HG03095 (cell line): ENCODE measurements around the gene SETD1A.

Experiments used
- ATAC-seq: cut with Tn5 transposase; IDR thresholded peaks from one replicate; pipeline ENCODE4 v1.9.1; 2021; ENCODE audit warnings: moderate library complexity; ENCODE audit not compliant: unreplicated experiment

SETD1A gene

DNA sequence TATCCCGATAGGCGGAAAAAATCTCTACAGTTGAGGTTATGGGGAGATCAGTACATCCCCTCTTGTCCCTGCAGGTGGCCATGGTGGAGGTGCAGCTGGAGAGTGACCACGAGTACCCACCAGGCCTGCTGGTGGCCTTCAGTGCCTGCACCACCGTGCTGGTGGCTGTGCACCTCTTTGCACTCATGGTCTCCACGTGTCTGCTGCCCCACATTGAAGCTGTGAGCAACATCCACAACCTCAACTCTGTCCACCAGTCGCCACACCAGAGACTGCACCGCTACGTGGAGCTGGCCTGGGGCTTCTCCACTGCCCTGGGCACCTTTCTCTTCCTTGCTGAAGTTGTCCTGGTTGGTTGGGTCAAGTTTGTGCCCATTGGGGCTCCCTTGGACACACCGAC is 4.4 kb upstream of the SETD1A start:
- ATAC-seq, result no peak

DNA sequence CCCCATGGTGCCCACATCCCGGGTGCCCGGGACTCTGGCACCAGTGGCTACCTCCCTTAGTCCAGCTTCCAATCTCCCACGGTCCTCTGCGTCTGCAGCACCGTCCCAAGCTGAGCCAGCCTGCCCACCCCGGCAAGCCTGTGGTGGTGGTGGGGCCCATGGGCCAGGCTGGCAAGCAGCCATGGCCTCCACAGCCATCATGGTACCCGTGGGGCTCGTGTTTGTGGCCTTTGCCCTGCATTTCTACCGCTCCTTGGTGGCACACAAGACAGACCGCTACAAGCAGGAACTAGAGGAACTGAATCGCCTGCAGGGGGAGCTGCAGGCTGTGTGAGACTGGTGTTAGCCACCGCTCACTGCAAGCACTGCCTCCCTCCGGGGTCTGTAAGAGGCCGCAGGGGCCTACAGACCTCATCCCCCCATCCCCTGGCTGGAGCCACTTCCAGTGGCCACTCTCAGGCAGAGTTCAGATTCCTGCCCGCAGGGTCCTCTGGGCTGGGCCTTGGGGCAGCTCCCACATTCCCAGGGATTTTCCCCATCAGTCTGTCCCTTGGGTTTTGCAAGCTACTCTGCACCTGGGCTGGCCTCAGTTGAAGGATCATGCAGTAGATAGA is 3.9 kb upstream of the SETD1A start:
- ATAC-seq, result no peak

DNA sequence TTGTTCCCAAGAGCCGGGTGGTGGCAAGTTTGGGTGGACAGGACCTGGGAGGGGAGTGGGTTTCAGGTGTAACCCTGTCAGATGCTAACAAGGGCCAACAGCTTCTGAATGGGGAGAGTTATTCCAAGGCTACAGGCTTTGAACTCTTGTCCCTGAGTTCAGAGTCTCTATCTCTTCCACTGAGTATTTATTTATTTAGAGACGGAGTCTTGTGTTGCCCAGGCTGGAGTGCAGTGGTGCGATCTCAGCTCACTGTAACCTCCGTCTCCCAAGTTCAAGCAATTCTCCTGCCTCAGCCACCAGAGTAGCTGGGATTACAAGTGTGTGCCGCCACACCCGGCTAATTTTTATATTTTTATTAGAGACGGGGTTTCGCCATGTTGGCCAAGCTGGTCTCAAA is 2.6 kb upstream of the SETD1A start:
- ATAC-seq, result no peak

DNA sequence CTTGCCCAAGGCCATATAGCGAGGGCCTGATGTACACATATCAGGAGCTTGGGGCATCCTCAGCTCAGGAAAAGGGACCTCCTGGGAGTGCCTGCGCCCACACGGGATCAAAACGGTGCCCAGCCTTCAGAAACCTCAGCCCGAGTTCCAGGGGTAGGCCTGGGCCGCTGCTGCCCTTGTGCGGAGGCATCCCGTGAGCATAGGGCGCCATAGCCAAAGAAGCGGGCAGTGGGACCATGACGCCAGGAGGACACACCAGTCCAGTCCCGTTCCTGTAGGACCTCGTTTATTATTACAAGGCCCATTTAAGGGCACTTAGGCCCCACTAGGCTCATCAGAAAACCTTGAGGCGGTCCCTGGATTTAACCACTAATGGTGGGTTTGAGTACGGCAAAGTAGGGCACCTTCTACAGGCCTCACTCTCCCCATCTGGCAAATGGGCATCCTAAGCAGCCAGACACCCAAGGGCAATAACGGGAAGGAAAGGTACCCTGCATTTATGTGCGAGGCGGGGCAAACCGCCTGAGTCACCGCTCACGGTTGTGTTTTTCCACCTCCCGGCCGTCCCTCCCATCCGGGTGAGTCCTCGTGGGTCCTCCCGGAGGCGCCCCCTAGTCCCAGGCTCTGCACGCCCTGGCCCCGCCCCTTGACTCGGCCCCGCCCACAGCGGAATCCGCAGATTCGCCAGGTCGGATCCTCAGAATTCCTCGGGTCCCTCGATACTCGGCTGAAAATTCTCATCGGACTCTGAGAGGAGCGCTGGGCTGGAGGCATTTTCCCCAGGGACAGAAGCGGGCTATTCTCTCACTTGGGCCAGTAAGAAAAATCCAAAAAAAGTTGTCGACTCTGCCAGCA is 726 bp upstream of the SETD1A start:
- no peak for ATAC-seq

DNA sequence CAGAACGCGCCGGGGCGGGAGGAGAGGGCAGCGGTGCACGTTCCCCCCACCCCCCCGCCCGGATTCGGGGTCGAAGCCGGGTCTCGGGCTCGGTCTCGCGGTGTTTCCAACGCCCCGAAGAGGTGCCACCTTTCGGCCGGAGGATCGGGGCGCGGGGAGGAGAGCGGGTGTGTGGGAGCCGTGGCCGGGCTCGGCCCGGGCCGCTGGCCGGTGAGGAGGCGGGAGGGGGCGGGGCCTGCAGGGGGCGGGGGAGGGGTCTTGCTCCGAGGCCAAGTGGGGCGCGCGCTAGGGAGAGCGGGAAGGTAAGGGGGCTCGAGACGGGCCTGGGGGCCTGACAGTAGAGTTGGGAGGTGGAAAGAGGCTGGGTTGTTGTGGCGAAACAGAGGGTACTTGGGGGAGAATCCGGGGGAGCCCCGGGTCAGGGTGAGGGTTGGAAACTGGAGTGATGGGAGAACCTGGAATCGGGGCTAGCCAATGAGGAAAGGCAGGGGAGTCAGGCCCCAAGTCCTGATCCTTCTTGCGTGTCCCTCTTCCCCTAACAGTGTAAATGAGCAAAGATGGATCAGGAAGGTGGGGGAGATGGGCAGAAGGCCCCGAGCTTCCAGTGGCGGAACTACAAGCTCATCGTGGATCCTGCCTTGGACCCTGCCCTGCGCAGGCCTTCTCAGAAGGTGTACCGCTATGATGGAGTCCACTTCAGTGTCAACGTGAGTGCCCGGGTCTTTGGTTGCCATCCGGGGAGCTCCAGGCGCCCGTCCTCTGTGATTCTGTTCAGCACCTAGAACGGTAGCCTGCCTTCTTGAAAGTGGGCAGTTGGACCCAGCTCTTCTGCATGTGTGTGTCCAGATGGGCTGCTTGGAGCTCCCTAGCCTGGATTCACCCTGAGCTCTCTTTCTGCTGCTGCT is 873 bp downstream of the SETD1A start:
- no peak for ATAC-seq

DNA sequence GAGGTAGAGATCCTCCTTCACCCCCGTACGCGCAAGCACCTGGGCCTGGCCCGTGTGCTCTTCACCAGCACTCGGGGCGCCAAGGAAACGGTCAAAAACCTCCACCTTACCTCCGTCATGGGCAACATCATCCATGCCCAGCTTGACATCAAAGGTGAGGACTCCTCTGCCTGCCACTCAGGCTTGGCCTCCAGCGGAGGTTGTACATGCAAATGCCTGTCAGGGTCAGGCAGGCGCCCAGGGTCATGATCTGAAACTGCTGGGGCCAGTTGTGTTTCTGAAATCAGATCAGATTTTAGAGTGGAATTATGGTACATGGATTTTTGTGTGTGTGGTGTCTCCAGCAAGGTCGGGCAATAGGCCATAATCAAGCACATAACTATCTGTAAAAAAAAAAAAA is 3.8 kb downstream of the SETD1A start:
- ATAC-seq, result no peak

DNA sequence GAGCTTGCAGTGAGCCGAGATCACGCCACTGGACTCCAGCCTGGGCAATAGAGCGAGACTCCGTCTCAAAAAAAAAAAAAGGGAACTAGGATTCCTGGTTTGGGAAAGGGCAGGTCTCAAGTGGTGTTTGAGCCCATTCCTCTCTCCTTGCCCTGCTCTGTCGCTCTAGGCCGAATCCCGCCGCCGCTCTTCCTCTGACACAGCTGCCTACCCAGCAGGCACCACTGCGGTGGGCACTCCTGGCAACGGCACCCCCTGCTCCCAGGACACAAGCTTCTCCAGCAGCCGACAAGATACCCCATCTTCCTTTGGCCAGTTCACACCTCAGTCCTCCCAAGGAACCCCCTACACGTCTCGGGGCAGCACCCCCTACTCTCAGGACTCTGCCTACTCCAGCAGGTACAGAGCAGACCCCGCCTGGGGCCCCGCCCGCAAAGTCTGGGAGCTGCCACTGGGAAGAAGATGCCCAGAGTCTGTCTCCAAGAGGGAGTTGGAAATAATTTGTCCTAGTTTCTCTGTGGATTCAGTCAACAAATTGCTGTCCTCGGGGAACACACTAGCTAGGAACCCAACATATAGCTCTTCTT is 6.5 kb downstream of the SETD1A start:
- ATAC-seq, result no peak

DNA sequence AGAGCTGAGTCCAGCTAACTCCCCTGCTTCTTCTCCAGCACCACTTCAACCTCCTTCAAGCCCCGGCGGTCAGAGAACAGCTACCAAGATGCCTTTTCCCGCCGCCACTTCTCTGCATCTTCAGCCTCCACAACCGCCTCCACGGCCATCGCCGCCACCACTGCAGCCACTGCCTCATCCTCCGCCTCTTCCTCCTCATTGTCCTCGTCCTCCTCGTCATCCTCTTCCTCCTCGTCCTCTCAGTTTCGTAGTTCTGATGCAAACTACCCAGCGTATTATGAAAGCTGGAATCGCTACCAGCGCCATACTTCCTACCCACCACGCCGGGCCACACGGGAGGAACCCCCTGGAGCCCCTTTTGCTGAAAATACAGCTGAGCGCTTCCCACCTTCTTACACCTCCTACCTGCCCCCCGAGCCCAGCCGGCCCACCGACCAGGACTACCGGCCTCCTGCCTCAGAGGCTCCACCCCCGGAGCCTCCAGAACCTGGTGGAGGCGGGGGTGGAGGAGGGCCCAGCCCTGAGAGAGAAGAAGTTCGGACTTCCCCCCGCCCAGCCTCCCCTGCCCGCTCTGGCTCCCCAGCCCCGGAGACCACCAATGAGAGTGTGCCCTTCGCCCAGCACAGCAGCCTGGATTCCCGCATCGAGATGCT is 7.1 kb downstream of the SETD1A start:
- ATAC-seq, result no peak

DNA sequence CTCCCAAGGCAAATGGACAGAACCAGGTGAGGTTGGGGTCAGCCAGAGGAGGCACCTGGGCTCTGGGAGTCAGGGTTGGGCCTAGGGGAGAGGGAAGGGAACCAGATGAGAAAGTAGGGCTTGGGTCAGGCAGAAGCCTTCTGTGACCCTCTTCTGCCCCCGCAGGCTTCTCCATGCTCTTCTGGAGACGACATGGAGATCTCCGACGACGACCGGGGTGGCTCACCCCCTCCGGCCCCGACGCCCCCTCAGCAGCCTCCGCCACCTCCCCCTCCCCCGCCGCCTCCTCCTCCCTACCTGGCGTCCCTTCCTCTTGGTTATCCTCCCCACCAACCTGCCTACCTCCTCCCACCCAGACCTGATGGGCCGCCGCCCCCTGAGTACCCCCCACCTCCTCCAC is 7.9 kb downstream of the SETD1A start:
- ATAC-seq, result no peak

DNA sequence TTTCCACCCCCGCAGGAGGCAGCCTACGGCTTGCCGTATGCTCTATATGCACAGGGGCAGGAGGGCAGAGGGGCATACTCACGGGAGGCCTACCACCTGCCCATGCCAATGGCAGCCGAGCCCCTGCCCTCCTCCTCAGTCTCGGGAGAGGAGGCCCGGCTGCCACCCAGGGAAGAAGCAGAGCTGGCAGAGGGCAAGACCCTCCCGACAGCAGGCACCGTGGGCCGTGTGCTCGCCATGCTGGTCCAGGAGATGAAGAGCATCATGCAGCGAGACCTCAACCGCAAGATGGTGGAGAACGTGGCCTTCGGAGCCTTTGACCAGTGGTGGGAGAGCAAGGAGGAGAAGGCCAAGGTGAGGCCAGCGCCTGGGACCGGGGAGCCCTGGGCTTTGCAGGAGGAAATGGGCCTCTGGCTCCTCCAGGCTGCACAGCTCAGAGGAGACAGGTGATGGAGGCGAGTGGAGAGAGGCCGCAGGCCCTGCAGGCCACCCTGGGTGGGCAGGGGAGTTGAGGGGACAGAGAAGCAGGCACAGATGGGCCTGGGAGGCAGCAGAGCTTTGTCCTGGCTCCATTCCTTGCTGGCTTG is 8.6 kb downstream of the SETD1A start:
- no peak for ATAC-seq

DNA sequence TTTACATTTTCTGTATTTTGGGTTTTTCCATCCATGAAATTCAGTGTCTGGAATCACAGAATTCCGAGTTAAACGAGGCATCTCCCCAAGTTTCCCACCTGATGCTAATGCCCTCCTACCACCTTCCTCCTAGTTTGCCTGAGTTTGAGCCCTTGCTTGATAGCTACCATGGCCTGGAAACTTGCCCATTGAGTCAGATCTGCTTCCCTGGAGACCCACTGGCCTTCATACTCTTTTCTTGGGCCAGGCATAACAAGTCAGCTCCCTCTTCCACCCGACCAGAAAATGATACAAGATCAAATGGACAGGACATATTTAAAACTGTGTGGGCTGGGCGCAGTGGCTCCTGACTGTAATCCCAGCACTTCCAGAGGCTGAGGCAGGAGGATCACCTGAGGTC is 10.2 kb downstream of the SETD1A start:
- no peak for ATAC-seq

DNA sequence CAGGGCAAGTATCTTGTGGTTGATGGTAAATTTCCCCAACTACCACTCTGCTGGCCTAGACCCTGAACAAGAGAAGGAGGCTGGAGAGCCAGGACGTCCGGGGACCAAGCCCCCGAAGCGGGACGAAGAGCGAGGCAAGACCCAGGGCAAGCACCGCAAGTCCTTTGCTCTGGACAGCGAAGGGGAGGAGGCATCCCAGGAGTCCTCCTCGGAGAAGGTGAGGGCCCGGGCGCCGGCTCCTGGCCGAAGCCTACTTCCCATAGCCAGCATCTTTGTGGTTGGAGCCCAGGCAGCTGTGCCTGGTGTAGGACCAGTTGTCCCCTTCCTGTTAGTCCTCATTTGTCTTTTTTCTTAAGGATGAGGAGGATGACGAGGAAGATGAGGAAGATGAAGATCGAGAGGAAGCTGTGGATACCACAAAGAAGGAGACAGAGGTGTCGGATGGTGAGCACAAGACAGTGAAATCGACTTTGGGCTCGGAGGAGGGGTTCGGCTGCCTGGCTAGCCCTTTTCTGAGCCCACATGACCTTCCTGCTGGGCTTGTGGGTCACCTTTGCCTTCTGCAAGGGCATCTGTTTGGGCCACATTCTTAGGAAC is 11.8 kb downstream of the SETD1A start:
- no peak for ATAC-seq

DNA sequence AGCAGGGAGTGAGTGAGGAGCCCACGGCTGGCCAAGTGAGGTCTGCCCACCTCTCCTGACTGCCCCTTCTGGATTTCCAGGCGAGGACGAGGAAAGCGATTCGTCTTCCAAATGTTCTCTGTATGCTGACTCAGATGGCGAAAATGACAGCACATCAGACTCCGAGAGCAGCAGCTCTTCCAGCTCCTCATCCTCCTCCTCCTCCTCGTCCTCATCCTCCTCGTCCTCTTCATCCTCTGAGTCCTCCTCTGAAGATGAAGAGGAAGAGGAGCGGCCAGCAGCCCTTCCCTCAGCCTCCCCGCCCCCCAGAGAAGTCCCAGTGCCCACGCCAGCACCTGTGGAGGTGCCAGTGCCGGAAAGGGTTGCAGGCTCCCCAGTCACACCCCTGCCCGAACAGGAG is 13.7 kb downstream of the SETD1A start:
- ATAC-seq, result no peak

DNA sequence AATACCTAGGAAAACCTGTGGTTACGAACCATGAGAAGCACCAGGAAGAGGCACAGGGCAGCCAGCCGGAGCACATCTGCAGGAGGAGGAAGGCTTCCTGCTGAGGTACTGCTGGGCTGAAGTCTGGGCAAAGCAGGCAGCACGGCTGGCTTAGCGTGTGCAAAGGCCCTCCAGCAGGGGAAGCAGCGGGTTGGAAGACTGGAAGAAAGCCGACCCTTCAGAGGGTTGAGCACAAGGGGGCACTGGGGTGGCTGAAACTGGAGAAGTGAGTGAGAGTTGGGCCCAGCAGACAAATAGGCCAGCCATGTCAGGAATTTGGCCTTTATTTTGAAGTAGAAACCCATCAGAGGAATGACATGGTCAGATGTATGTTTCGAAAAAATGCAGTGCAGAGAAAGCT is 15.3 kb downstream of the SETD1A start:
- ATAC-seq, result no peak

DNA sequence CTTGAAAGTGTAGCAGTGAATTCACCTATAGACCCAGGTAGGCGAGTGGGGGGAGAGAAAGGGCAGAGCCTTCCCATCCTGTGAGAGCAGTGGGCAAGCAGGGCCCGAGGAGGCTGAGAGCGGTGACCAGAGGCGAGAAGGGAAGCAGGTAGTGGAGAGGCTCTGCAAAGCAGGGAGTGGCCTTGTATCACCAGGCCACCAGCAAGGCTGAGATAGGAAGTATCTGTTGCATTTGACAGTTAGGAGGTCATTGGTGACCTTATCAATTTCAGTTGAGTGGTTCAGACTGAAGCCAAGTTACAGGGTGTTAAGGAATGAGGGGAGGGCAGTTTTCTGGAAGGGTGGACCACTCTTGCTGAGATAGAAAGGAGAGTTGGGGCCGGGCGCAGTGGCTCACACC is 16.8 kb downstream of the SETD1A start:
- no peak for ATAC-seq

DNA sequence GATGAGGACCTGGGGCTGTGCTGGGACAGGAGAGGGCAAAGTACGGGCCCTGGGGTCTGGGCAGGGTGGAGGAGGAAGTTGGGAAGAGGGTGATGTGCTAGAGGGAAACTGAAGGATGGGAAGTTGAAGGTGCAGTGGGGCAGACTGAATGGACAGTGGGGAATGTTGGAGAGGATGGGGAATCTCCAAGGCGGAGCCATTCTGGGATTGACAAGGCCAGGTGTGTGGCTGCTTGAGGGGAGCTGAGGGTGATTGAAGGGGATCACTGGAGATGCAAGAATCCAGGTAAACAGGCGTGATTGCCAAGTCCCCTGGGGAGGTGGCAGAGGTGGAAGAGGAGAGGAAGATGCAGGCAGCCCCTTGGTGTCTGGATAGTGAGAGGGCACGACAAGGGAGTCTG is 18.9 kb downstream of the SETD1A start:
- no peak for ATAC-seq

DNA sequence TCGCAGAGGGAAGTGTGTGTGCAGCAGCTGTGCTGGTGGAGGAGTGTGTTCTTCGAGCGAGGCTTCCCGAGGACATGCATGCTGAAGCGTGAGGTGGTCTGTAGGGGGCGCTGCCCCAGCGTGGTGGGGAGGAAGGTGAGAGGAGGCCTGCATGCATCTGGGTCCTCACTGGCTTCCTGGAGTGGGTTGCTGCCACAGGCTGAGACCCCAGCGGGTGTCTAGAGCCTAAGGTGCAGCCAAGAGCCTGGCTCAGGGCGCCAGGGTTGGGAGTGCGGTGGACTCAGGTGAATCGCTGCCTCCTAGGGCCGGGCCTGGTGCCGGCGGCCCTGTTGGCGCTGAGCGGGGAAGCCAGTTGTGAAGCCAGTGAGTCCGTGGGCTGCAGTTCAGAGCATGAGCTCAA is 19.9 kb downstream of the SETD1A start:
- ATAC-seq, result no peak

DNA sequence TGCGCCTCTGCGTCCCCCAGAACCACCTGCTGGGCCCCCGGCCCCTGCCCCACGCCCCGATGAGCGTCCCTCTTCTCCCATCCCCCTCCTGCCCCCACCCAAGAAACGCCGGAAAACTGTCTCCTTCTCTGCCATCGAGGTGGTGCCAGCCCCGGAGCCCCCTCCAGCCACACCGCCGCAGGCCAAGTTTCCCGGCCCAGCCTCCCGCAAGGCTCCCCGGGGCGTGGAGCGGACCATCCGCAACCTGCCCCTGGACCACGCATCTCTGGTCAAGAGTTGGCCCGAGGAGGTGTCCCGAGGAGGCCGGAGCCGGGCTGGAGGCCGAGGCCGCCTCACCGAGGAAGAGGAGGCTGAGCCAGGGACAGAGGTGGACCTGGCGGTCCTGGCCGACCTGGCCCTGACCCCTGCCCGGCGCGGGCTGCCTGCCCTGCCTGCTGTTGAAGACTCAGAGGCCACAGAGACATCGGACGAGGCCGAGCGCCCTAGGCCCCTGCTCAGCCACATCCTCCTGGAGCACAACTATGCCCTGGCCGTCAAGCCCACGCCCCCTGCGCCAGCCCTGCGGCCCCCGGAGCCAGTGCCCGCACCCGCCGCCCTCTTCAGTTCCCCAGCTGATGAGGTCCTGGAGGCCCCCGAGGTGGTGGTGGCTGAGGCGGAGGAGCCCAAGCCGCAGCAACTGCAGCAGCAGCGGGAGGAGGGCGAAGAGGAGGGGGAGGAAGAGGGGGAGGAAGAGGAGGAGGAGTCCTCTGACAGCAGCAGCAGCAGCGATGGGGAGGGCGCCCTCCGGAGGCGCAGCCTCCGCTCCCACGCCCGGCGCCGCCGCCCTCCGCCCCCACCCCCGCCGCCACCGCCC is 21.8 kb downstream of the SETD1A start:
- no peak for ATAC-seq

DNA sequence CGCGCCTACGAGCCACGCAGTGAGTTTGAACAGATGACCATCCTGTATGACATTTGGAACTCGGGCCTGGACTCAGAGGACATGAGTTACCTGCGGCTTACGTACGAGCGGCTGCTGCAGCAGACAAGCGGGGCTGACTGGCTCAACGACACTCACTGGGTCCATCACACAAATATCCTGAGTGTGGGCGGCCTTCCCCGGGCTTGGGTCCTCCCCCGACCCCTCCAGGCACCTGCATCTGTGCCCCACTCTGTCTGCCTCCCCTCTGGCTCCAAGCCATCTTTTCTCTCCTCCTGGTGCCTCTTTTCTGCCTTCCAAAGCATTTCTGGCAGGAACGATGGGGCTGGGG is 22.4 kb downstream of the SETD1A start:
- no peak for ATAC-seq
